ENCODE data around the gene DCTN3.

DCTN3 gene

DNA sequence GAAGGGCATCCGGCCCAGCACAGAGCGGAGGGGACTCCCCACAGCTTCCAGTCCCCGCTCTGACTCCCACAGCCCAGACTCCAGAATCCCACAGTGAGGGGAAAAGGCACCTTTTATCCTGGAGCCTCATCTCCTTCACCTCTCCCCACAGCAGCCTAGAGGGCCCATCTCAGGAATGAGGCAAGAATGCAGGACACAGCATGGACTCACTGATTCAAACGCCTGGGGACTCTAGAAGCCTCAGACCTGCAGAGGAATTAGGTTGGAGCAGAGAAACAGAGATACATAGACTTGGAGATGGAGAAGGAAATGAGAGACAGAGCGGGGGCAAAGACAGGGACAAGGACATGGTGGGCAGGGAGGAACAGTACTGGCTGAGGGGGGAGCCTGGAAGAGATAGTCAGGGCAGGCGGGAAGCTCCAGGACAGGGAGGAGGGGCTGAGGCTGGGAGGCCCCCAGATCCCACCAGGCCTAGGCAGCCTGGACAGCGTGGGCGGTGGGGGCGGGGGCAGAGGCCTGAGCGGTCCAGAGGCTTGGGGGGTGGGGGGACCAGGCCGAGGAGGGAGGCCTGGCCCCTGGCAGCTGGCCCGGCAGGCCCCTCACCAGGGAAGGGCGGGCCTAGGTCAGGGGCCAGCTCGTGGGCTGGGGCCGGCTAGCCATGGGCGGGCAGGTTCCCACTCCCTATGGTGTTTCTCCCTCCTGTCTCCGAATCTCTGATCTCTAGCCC, 46.5 kb downstream of the DCTN3 start:
- DNase-seq (ENCODE audit: low read depth) = no peak

DNA sequence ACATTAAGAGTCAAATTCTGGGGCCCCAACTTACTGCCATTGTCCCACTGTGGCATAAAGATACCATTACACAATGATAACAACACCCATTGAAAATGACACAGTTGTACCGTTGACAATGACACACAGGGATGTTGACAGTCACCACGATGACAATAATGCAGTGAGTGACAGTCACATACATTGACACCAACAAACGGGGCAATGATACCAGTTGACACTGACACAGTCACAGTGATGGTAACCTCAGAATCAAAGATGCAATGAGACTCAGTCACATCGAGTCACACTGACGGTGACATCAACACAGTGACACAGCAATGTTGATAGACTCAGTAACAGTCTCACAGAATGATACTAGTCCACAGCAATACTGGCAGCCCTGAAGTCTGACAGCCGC, 47.7 kb downstream of the DCTN3 start:
- no peak for DNase-seq (ENCODE audit: low read depth)

DNA sequence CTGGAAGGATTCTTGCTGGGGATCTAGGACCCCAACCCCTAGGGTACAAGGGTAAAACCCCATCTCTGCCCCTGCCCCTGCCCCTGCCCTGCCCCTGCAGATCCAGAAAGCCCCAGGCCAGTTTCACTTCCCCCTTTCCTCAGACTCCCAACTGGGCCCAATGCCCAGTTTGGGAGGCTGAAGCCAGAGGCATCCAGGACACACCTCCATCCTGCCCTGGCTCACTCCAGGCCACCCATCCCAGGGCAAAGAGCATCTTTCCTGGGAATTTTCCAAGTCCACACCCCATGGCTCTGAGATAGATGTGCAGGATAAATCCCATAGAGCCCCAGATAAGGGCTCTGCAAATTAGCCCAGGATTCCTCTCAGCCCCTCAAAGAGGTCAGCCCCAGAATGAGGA, 48.2 kb downstream of the DCTN3 start:
- no peak for DNase-seq (ENCODE audit: low read depth)

DNA sequence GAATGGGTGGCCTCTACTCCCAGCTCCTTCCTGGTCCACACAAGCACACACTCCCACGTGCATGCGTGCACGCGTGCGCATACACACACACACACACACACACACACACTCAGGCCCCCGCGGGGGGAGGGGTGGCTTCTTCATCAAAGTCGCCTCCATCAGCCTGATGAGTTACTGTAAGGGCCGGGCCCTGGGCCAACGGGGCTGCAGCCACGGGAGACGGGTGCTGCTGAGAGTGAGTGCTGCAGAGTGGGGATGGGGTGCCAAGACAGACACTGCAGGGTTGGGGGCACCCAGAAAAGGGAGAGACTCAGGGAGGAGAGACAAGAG, 48.8 kb downstream of the DCTN3 start:
- DNase-seq (ENCODE audit: low read depth) = no peak

DNA sequence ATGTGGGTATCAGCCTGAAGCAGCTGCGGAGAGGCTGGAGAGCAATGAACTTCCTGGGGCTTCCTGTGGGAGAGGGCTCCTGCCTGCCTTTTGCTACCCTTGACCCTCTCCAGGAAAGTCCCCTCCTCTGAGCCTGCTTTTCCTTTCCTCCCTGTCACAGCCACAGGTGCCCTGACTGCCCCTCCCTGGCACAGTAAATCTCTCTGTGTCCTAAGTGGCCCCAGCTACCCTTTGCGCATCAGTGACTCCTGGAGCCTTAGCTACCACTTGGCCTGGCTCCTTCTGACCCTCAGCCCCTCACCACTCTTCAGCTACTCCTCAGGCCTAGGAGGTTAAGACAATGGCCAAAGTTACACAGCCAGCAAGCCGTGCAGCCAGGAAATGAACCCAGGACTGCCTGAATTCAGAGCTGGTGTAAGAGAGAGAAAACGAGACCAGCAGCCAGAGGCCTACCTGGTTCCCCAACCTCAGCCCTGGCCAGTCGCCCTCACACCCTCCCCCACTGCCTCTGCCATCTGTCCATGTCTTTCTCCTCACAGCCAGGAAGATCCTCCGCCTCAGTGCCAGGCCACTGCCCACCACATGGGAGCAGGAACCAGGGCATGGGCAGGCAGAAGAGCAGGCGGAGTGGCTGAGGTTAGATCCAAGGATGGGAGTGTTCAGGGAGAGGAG, 49.4 kb downstream of the DCTN3 start:
- no peak for DNase-seq (ENCODE audit: low read depth)

DNA sequence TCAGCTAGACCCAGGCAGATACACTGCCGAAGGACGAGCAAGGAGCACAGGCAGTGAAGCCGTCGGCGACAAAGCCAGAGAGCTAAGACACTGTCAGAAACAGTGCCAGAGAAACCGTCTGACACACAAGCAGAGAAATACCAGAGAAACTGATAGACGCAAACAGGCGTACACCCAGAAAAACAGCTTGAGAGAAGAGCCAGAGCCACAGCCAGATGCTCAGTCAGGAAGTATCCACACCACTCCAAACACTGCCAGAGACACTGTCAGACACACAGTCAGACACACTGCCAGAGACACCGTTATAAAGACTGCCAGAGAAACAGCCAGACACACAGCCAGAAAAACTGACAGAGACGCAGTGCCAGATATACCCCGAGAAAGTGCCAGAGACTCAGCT, 49.9 kb downstream of the DCTN3 start:
- DNase-seq (ENCODE audit: low read depth) = no peak

DNA sequence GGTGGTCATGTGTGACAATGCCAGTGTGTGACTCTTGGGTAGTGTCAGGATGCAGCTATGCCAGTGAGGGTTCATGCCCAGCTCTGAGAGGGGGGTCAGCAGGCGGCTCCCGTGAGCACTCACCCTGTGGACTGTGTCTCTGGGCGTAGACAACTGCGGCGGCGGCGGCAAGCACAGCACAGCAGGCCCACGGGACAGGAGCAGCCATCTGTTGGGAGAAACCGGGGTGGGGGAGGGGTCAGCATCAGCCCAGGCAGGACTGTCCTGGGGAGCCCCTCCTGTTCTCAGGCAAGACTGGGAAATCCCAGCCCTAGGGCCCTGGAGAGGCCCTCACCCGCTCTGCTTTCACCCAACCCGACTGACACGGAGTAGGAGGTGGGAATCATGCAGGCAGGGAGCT, 51.5 kb downstream of the DCTN3 start:
- no peak for DNase-seq (ENCODE audit: low read depth)

DNA sequence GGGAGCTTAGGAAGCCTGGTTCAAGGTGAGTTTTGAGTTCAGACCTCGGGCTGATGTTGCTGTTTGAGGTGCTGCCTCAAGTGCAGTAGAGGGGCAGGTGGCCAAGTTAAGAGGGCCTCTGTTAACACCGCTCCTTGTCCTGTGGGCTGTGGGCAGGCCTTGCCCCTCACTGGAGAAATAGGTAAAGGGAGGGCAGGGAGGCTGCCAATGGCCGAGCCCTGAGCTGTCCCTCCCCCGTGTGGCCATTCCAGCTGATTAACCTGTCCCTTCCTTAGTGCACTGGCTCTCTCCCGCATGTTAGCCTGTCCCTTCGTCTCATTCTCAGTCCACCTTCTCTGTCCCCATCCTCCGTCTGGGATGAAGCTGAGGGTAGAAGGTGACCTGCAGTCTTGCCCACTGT, 52.2 kb downstream of the DCTN3 start:
- DNase-seq (ENCODE audit: low read depth) = no peak

DNA sequence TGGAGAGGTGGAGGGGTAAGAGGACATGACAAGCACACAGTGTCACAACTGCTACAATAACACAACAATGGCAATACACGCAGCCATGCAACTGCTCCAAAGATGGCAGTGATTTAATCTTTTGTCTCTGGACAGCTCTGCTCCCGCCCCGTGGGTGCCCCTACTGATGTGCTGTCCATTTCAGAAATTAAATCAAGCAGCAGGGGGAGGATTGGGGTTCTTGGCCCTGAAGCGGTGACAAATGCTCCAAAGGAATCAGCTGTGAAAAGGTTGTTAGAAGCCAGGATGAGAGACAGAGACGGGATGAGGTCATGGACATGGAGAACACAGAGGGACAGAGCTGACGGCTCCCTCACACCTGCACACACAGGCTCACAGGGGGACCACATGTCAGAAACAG, 53.3 kb downstream of the DCTN3 start:
- DNase-seq (ENCODE audit: low read depth) = no peak

DNA sequence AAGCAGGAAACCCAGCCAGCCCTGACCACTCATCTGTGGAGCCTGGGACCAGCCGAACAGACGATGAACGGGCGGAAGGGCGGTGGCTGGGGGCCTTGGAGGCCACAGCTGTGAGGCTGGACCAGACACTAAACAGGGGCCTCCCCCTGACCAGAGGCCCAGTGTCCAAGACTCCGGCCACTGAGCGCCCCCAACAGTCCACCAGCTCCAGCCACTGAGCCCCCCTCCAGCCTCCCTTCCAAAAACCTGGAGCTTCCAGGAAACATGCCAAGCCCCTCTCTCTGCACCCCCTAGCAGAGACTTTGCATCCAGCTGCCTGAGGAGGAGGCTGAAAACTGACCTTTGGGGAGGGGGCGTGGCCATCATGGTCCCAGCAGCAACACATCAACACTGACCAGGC, 54.0 kb downstream of the DCTN3 start:
- DNase-seq (ENCODE audit: low read depth) = no peak

DNA sequence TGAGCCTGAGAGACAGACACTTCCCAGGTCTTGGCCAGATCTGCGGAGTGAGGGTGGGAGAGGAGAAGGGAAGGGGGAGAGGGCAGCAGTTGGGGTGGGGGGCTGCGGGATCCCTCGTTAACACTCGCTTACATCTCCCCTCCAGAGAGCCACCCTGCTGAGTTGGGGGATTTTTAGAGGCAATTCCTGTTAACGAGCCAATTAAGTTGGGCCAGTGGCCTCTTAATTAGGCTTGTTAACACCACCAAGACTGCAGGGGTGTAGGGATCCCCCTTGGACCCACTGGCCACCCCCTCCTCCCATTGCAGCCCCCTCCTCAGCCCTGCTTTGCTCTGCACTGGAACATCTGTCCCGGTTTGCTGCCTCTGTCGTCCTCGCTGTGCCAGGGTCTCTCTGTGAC, 54.4 kb downstream of the DCTN3 start:
- no peak for DNase-seq (ENCODE audit: low read depth)

DNA sequence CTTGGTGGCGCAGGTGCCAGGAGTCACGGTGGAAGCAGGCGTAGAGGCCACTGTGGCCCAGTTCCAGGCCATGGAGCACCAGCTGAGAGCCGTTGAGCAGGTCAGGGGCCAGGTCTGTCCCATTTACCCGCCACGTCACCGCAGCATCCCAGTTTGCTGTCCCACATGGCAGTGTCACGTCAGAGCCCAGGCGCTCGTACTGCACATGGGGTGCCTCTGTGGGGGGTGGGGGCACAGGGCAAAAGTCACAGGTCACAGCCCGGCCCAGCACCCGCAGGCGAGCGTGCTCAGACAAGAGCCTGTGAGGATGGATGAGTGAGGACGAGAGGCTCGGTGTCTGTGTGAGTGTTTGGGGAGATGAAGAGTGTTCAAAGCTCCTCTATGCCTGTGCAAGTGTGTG, 55.7 kb downstream of the DCTN3 start:
- no peak for DNase-seq (ENCODE audit: low read depth)
